ENCODE data around the gene LSM11. TPM values are rescaled to one million over a fixed set of nuclear protein-coding genes. Genes with fewer than 3 reads are reported as not detected.

LSM11 gene
- total RNA-seq, 2 donors from 2014 or later = 3.7 to 4.5 TPM

GRCh38 chr5:157770665-157771064 lies 27.2 kb downstream of the LSM11 start:
- no peak overlapping the region for H3K4me3 ChIP-seq (ENCODE audit: low read length)
- Mint-ChIP-seq H3K27me3 (ENCODE audit: insufficient read depth) (no peaks in the 10 kb centered on the region), H3K27ac (no peak overlapping the region), H3K4me3 (no peak overlapping the region), H3K9me3 (peaks cover 7% of the 10 kb centered on the region), H3K4me1 (peaks cover 5% of the 10 kb centered on the region), H3K36me3 (ENCODE audit: low read depth) (no peaks in the 10 kb centered on the region)
- WGBS, 2 experiments (ENCODE audit: insufficient coverage in 1 of 2, insufficient read length in 1 of 2) = 88 to 94% methylated on average over 2 to 4 of the region's 4 CpGs
- TF ChIP-seq CTCF (conservative IDR thresholded peaks at IDR 0.05) = no peak
- no peak overlapping the region for H3K27ac ChIP-seq (ENCODE audit: low read depth, low read length)
- no peak overlapping the region for H3K9ac ChIP-seq (ENCODE audit: extremely low read depth, low read length, poor library complexity, severe bottlenecking)
- no peaks in the 10 kb centered on the region for H3K36me3 ChIP-seq (ENCODE audit: control insufficient read depth, insufficient read depth, low read length)
- H3K9me3 ChIP-seq (ENCODE audit: control insufficient read depth, low read length) = no peaks in the 10 kb centered on the region
- H3K4me1 ChIP-seq (ENCODE audit: control insufficient read depth, insufficient read depth, low read length) = no peaks in the 10 kb centered on the region
- H3K27me3 ChIP-seq (ENCODE audit: control insufficient read depth, insufficient read depth, low read length, poor library complexity, severe bottlenecking) = no peaks in the 10 kb centered on the region
- DNase-seq = no peak

- Histone ChIP-seq H3K4me1 (ENCODE audit: control insufficient read depth, insufficient read depth, low read length) (no peaks in the 10 kb centered on the region), H3K27me3 (ENCODE audit: control insufficient read depth, insufficient read depth, low read length, poor library complexity, severe bottlenecking) (no peaks in the 10 kb centered on the region), H3K36me3 (ENCODE audit: control insufficient read depth, insufficient read depth, low read length) (no peaks in the 10 kb centered on the region), H3K27ac (ENCODE audit: low read depth, low read length) (peak overlapping the region; percentile 29), H3K9ac (ENCODE audit: extremely low read depth, low read length, poor library complexity, severe bottlenecking) (no peak overlapping the region), H3K9me3 (ENCODE audit: control insufficient read depth, low read length) (no peaks in the 10 kb centered on the region), H3K4me3 (ENCODE audit: low read length) (no peak overlapping the region)
- Mint-ChIP-seq H3K4me3 (no peak overlapping the region), H3K4me1 (peaks cover 5% of the 10 kb centered on the region), H3K27ac (no peak overlapping the region), H3K9me3 (peaks cover 7% of the 10 kb centered on the region), H3K27me3 (ENCODE audit: insufficient read depth) (no peaks in the 10 kb centered on the region), H3K36me3 (ENCODE audit: low read depth) (no peaks in the 10 kb centered on the region)
- peak; percentile 53 for DNase-seq
- 76 to 83% methylated on average over 9 to 10 of the region's 10 CpGs for WGBS, 2 experiments (ENCODE audit: insufficient coverage in 1 of 2, insufficient read length in 1 of 2)
- TF ChIP-seq CTCF (conservative IDR thresholded peaks at IDR 0.05) = no peak
Observed at GRCh38 chr5:157772127-157772526, 28.6 kb downstream of the LSM11 start.

- H3K27ac ChIP-seq (ENCODE audit: low read depth, low read length) = no peak overlapping the region
- no peak for DNase-seq
- Mint-ChIP-seq H3K27ac (no peak overlapping the region), H3K36me3 (ENCODE audit: low read depth) (no peaks in the 10 kb centered on the region), H3K9me3 (no peaks in the 10 kb centered on the region), H3K4me3 (no peak overlapping the region), H3K4me1 (peaks cover 5% of the 10 kb centered on the region), H3K27me3 (ENCODE audit: insufficient read depth) (no peaks in the 10 kb centered on the region)
- no peaks in the 10 kb centered on the region for H3K36me3 ChIP-seq (ENCODE audit: control insufficient read depth, insufficient read depth, low read length)
- no peak for TF ChIP-seq CTCF (conservative IDR thresholded peaks at IDR 0.05)
- H3K4me1 ChIP-seq (ENCODE audit: control insufficient read depth, insufficient read depth, low read length) = no peaks in the 10 kb centered on the region
- no peaks in the 10 kb centered on the region for H3K9me3 ChIP-seq (ENCODE audit: control insufficient read depth, low read length)
- 83 to 89% methylated on average over 2 to 8 of the region's 8 CpGs for WGBS, 2 experiments (ENCODE audit: insufficient coverage in 1 of 2, insufficient read length in 1 of 2)
- no peak overlapping the region for H3K9ac ChIP-seq (ENCODE audit: extremely low read depth, low read length, poor library complexity, severe bottlenecking)
- H3K4me3 ChIP-seq (ENCODE audit: low read length) = no peak overlapping the region
- H3K27me3 ChIP-seq (ENCODE audit: control insufficient read depth, insufficient read depth, low read length, poor library complexity, severe bottlenecking) = no peaks in the 10 kb centered on the region
Observed at GRCh38 chr5:157778121-157778805, 34.8 kb downstream of the LSM11 start.

Measured in endodermal cell (in vitro differentiated cells).